Muscle layer of duodenum (tissue), 2 donors: Measurements from ENCODE around the gene CREM.
A peak's percentile ranks its signal among the peaks of the same experiment; 100 is the strongest.
"Not testable (repeated sequence)": the region's sequence is repeated elsewhere in the genome, so short reads cannot be mapped to it uniquely, and the experiment has no call there.

Experiments used
- H3K27ac ChIP-seq: one replicate; pipeline ENCODE4 v1.7.0; 2013; ENCODE audit warnings: mild to moderate bottlenecking, low read length
- H3K27me3 ChIP-seq: one replicate; pipeline ENCODE4 v1.7.0; 2013; ENCODE audit warnings: low read depth, mild to moderate bottlenecking, control low read depth, low read length
- H3K36me3 ChIP-seq, 2 donors: one replicate each; pipeline ENCODE4 v1.7.0; 2013; ENCODE audit warnings: low read length in 2 of 2, control low read depth in 1 of 2, mild to moderate bottlenecking in 1 of 2; ENCODE audit not compliant: insufficient read depth in 2 of 2, control insufficient read depth in 1 of 2
- H3K4me1 ChIP-seq, 2 donors: one replicate each; pipeline ENCODE4 v1.7.0; 2013; ENCODE audit warnings: low read length in 2 of 2, mild to moderate bottlenecking in 2 of 2, control low read depth in 1 of 2, moderate library complexity in 1 of 2; ENCODE audit not compliant: insufficient read depth in 2 of 2, control insufficient read depth in 1 of 2
- H3K4me3 ChIP-seq, 2 donors: one replicate each; pipeline ENCODE4 v1.7.0; 2013; ENCODE audit warnings: low read length in 2 of 2, low read depth in 1 of 2, mild to moderate bottlenecking in 1 of 2
- H3K9me3 ChIP-seq, 2 donors: one replicate each; pipeline ENCODE4 v1.7.0; 2013; ENCODE audit warnings: low read length in 2 of 2, control low read depth in 1 of 2, mild to moderate bottlenecking in 1 of 2; ENCODE audit not compliant: control insufficient read depth in 1 of 2
- donor health status: healthy.

Gene CREM

DNA sequence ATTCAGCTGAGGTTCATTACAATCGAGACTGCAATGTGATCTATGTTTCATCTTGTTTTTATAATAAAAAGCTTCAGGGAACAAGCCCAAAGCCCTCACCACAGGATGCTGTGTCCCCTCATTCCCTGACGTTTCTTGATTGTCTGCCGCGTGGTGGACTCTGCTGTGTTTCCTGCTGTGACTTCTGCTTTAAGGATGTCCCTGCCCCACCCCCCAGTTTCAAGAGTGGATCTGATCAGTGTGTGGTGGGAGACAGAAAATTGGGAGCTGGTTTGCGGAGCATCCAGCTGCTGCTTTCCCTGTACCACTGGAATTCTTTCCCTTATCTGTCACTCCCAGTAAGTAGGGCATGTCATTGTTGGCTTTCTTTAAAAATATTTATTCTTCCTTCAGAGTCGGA is 86.2 kb downstream of the CREM start:
- H3K4me3 ChIP-seq = no peak overlapping the region
- peaks cover 5 to 11% of the 10 kb centered on the region in 2 donors for H3K36me3 ChIP-seq
- H3K9me3 ChIP-seq = no peaks in the 10 kb centered on the region
- no peaks in the 10 kb centered on the region for H3K27me3 ChIP-seq
- H3K4me1 ChIP-seq = peaks cover 0 to 6% of the 10 kb centered on the region in 2 donors
- no peak overlapping the region for H3K27ac ChIP-seq

GRCh38 chr10:35213699-35214098 is 87.1 kb downstream of the CREM start:
- peaks cover 0 to 9% of the 10 kb centered on the region in 2 donors for H3K4me1 ChIP-seq

GRCh38 chr10:35214607-35215020 is 88.0 kb downstream of the CREM start:
- H3K27me3 ChIP-seq = no peaks in the 10 kb centered on the region
- no peak overlapping the region for H3K4me3 ChIP-seq
- H3K9me3 ChIP-seq = no peaks in the 10 kb centered on the region

More at GRCh38 chr10:35213699-35214098, 87.1 kb downstream of the CREM start:
- Histone ChIP-seq H3K4me3 (no peak overlapping the region), H3K9me3 (no peaks in the 10 kb centered on the region), H3K27me3 (no peaks in the 10 kb centered on the region), H3K36me3 (peaks cover 2 to 10% of the 10 kb centered on the region in 2 donors), H3K27ac (no peak overlapping the region)

GRCh38 chr10:35215107-35215506 is 88.5 kb downstream of the CREM start:
- Histone ChIP-seq H3K4me1 (peaks cover 0 to 5% of the 10 kb centered on the region in 2 donors), H3K4me3 (no peak overlapping the region), H3K27me3 (no peaks in the 10 kb centered on the region), H3K9me3 (no peaks in the 10 kb centered on the region), H3K27ac (no peak overlapping the region), H3K36me3 (peaks cover 0 to 4% of the 10 kb centered on the region in 2 donors)

More at GRCh38 chr10:35214607-35215020, 88.0 kb downstream of the CREM start:
- Histone ChIP-seq H3K27ac (no peak overlapping the region), H3K4me1 (peaks cover 0 to 5% of the 10 kb centered on the region in 2 donors), H3K36me3 (peaks cover 0 to 4% of the 10 kb centered on the region in 2 donors)

- Histone ChIP-seq H3K4me1 (peaks cover 0 to 5% of the 10 kb centered on the region in 2 donors), H3K9me3 (no peaks in the 10 kb centered on the region), H3K4me3 (no peak overlapping the region), H3K36me3 (peaks cover 0 to 4% of the 10 kb centered on the region in 2 donors), H3K27ac (no peak overlapping the region), H3K27me3 (no peaks in the 10 kb centered on the region)
Observed at GRCh38 chr10:35216303-35216905, 89.8 kb downstream of the CREM start.

GRCh38 chr10:35216956-35217355 is 90.3 kb downstream of the CREM start:
- H3K4me3 ChIP-seq, H3K27me3 ChIP-seq, H3K9me3 ChIP-seq, H3K4me1 ChIP-seq, H3K36me3 ChIP-seq: not testable (repeated sequence)
- peak overlapping the region; percentile 40 for H3K27ac ChIP-seq

- Histone ChIP-seq H3K27me3 (no peaks in the 10 kb centered on the region), H3K4me3 (no peak overlapping the region), H3K4me1 (peaks cover 0 to 5% of the 10 kb centered on the region in 2 donors), H3K36me3 (peaks cover 0 to 4% of the 10 kb centered on the region in 2 donors), H3K27ac (peak overlapping the region; percentile 40), H3K9me3 (no peaks in the 10 kb centered on the region)
Observed at GRCh38 chr10:35217455-35217854, 90.8 kb downstream of the CREM start.

- no peaks in the 10 kb centered on the region for H3K36me3 ChIP-seq
- no peaks in the 10 kb centered on the region for H3K9me3 ChIP-seq
- peaks cover 0 to 5% of the 10 kb centered on the region in 2 donors for H3K4me1 ChIP-seq
- H3K4me3 ChIP-seq = no peak overlapping the region
- no peaks in the 10 kb centered on the region for H3K27me3 ChIP-seq
- H3K27ac ChIP-seq = no peak overlapping the region
Observed at GRCh38 chr10:35218339-35218955, 91.8 kb downstream of the CREM start.

DNA sequence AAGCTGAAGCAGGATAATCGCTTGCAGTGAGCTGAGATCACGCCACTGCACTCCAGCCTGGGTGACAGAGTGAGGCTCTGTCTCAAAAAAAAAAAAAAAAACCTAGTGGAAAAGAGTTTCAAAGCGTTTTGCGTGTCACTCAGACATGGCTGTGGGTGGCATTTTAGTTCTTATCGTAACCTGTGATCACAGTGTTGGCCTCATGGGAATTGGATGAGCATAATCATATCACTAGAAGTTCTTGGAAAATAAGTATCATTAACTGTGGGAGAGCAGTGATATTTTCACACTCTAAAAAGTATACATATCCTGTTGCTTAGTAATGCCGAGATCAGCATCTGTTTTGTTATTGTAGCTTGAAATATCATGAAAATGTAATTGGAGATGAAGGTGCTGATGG is 92.6 kb downstream of the CREM start:
- H3K9me3 ChIP-seq = no peaks in the 10 kb centered on the region
- no peak overlapping the region for H3K4me3 ChIP-seq
- no peaks in the 10 kb centered on the region for H3K36me3 ChIP-seq
- H3K27ac ChIP-seq = no peak overlapping the region
- peaks cover 0 to 5% of the 10 kb centered on the region in 2 donors for H3K4me1 ChIP-seq
- no peaks in the 10 kb centered on the region for H3K27me3 ChIP-seq

GRCh38 chr10:35219891-35220890 is 93.5 kb downstream of the CREM start:
- Histone ChIP-seq H3K4me3 (no peak overlapping the region), H3K27me3 (no peaks in the 10 kb centered on the region), H3K9me3 (no peaks in the 10 kb centered on the region), H3K27ac (no peak overlapping the region), H3K4me1 (peaks cover 0 to 5% of the 10 kb centered on the region in 2 donors), H3K36me3 (no peaks in the 10 kb centered on the region)

DNA sequence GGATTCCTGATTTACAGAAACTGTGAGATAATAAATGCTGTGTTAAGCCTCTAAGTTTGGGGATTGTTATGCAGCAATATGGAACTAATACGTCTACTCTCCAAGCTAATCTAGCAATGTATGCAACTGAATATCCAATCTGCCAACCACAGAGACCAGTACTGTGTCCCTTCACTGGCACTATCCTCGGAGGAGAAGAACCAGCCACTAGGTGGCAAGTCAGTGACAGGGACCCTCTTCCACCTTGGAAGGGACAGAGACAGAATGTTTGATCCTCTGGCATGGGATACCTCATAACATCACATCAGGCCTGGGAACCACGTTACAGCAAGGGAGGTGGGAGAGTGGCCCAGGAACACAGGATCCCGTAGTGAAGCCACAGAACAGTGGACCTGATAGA is 96.4 kb downstream of the CREM start:
- Histone ChIP-seq H3K4me3 (no peak overlapping the region), H3K27ac (no peak overlapping the region), H3K4me1 (peaks cover 0 to 5% of the 10 kb centered on the region in 2 donors), H3K27me3 (no peaks in the 10 kb centered on the region), H3K36me3 (no peaks in the 10 kb centered on the region), H3K9me3 (no peaks in the 10 kb centered on the region)
